Muscle layer of colon (tissue), 2 donors: ENCODE measurements around the gene OAT.
"Not testable (repeated sequence)": the region's sequence is repeated elsewhere in the genome, so short reads cannot be mapped to it uniquely, and the experiment has no call there.

Experiments used
- H3K27ac ChIP-seq: one replicate; pipeline ENCODE4 v1.7.0; 2013; ENCODE audit warnings: low read depth, mild to moderate bottlenecking, low read length, moderate library complexity
- H3K27me3 ChIP-seq, 2 donors: one replicate each; pipeline ENCODE4 v1.7.0; 2013; ENCODE audit warnings: low read length in 2 of 2, mild to moderate bottlenecking in 2 of 2; ENCODE audit not compliant: insufficient read depth in 2 of 2, control insufficient read depth in 1 of 2
- H3K36me3 ChIP-seq: one replicate; pipeline ENCODE4 v1.7.0; 2013; ENCODE audit warnings: mild to moderate bottlenecking, low read length; ENCODE audit not compliant: insufficient read depth
- H3K4me1 ChIP-seq: one replicate; pipeline ENCODE4 v1.7.0; 2013; ENCODE audit warnings: mild to moderate bottlenecking, low read length; ENCODE audit not compliant: insufficient read depth
- H3K4me3 ChIP-seq, 2 donors: one replicate each; pipeline ENCODE4 v1.7.0; 2013; ENCODE audit warnings: low read length in 2 of 2, low read depth in 1 of 2, mild to moderate bottlenecking in 1 of 2, moderate library complexity in 1 of 2
- H3K9ac ChIP-seq: one replicate; pipeline ENCODE4 v1.7.0; 2013; ENCODE audit warnings: low read length
- H3K9me3 ChIP-seq: one replicate; pipeline ENCODE4 v1.7.0; 2013; ENCODE audit warnings: mild to moderate bottlenecking, low read length
- donor health status: abdominal sarcoma.
- donor health status: Adenocarcinoma of cecum.

OAT gene

GRCh38 chr10:124374535-124375352, 44.0 kb downstream of the OAT start:
- Histone ChIP-seq H3K9ac (no peak overlapping the region), H3K4me3 (no peak overlapping the region), H3K36me3 (no peaks in the 10 kb centered on the region), H3K27me3 (no peaks in the 10 kb centered on the region), H3K27ac (no peak overlapping the region), H3K4me1 (no peaks in the 10 kb centered on the region), H3K9me3 (no peaks in the 10 kb centered on the region)

DNA sequence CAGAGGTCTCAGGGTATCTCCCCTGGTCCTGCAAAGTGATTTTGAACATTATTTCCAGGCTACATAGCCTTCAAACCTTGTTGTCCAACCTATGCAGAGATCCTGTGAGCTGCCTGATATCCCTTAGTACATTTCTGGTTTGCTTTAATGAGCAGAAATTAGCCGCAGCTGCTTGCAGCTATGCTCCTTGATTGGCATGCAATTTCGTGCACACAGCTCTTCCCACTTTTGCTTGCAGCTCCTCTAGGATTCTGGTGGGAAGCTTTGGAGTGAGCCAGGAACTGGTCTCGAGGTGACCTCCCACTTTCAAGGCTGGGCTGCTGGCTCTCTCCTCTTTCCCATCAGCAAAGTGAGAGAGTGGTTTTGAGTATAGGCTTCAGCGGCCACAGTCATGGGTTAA, 45.8 kb downstream of the OAT start:
- Histone ChIP-seq H3K27me3 (no peaks in the 10 kb centered on the region), H3K9me3 (no peaks in the 10 kb centered on the region), H3K36me3 (no peaks in the 10 kb centered on the region), H3K4me1 (no peaks in the 10 kb centered on the region), H3K27ac (no peak overlapping the region), H3K9ac (no peak overlapping the region), H3K4me3 (no peak overlapping the region)

DNA sequence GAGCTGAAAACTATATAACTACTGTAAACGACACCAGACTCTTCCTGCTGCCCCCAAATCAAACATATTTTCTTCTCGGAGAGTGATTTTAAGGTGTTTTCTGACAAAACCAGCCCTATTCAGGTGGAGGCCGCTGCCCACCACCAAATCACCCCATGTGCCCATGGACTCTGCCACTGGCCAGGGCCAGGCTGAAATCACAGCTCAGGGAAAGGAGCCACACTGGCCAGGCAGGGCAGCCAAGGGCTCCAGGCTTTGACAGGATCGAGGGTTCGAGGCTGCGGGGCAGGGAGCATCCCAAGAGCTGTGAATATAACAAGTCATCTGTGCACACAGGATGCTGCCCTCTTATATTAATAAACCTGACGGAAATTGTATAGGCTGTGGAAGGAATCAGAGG, 48.3 kb downstream of the OAT start:
- Histone ChIP-seq H3K4me1 (no peaks in the 10 kb centered on the region), H3K4me3 (no peak overlapping the region), H3K27ac (no peak overlapping the region), H3K36me3 (no peaks in the 10 kb centered on the region), H3K9ac (no peak overlapping the region), H3K9me3 (no peaks in the 10 kb centered on the region), H3K27me3 (no peaks in the 10 kb centered on the region)

DNA sequence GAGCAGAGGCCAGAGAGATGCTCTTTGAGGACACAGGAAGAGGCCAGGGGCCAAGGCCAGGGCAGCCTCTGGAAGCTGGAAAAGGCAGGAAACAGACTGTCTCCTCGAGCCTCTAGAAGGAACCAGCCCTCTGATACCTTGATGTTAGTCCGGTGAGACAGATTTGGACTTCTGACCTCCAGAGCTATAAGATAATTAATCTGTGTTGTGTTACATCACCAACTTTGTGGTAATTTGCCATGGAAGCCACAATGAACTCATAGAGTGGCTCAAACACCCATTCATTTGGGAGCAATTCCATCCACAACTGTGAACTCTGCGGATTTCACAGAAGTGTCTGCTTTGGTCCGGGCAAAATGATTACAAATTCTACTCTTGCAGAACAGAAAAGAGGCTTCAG, 48.7 kb downstream of the OAT start:
- Histone ChIP-seq H3K9me3 (no peaks in the 10 kb centered on the region), H3K9ac (no peak overlapping the region), H3K4me1 (no peaks in the 10 kb centered on the region), H3K36me3 (no peaks in the 10 kb centered on the region), H3K27ac (no peak overlapping the region), H3K4me3 (no peak overlapping the region), H3K27me3 (no peaks in the 10 kb centered on the region)

GRCh38 chr10:124369533-124369932, 49.2 kb downstream of the OAT start:
- H3K27me3 ChIP-seq, H3K4me3 ChIP-seq, H3K9me3 ChIP-seq, H3K9ac ChIP-seq, H3K36me3 ChIP-seq, H3K27ac ChIP-seq, H3K4me1 ChIP-seq: not testable (repeated sequence)

DNA sequence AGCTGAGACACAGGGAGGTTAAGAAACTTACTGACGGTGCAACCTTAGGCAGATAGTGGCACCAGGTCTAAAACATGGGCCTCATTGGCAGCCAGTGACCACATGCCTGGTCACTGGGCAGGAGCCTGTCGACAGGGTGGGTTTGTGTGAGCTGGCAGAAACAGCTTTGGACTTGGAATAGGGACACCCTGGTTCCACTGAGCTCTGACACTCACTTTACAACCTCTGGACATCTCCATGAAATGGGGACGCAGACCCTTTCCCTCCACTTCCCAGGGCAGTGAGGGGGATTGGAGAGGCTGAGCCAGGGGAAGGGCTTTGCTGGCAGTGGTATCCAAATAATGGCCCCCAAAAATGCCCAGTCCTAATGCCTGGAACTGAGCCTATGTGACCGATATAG, 49.7 kb downstream of the OAT start:
- H3K9ac ChIP-seq, result no peak overlapping the region
- H3K4me3 ChIP-seq, result no peak overlapping the region
- no peaks in the 10 kb centered on the region for H3K36me3 ChIP-seq
- no peaks in the 10 kb centered on the region for H3K4me1 ChIP-seq
- H3K27ac ChIP-seq, result no peak overlapping the region
- no peaks in the 10 kb centered on the region for H3K27me3 ChIP-seq
- no peaks in the 10 kb centered on the region for H3K9me3 ChIP-seq

DNA sequence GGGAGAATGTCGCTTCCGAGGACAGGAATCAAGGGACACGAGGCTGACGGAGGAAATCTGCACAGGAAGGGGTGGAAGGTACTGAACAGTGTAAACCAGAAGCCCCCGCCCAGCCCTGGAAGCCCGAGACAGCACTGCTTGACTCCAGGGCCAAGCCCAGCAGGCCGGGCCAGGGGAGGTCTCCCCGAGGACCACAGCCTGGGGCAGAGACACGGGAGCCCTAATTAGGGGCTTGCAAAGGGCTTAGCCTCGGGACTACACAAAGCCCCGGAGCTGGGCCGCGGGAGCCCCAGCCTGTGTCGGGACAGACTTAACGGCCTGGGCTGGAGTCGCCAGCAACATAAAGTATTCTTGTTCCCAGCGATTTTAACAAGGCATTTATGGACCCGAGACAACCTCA, 50.8 kb downstream of the OAT start:
- Histone ChIP-seq H3K9ac (no peak overlapping the region), H3K4me3 (no peak overlapping the region), H3K36me3 (no peaks in the 10 kb centered on the region), H3K27me3 (no peaks in the 10 kb centered on the region), H3K9me3 (no peaks in the 10 kb centered on the region), H3K27ac (no peak overlapping the region), H3K4me1 (no peaks in the 10 kb centered on the region)

DNA sequence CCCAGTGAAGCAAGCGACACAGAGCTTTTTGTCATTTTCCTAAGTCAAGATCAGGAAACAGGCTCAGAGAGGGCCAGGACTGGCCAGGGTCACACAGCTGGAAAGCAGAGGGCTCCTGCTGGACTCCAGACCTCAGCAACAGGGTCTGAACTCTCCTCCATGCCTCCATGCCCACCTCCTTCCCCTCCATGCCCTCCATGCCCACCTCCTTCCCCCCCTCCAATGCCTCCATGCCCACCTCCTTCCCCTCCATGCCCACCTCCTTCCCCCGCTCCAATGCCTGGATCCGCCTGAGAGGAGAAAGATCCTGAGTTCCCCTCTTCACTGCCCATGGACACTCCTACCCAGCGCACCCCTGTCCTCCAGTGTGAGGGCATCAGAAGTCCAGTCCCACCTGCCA, 51.3 kb downstream of the OAT start:
- Histone ChIP-seq H3K4me1 (no peaks in the 10 kb centered on the region), H3K27me3 (no peaks in the 10 kb centered on the region), H3K9ac (no peak overlapping the region), H3K9me3 (no peaks in the 10 kb centered on the region), H3K36me3 (no peaks in the 10 kb centered on the region), H3K4me3 (no peak overlapping the region), H3K27ac (no peak overlapping the region)

GRCh38 chr10:124366825-124367224, 51.9 kb downstream of the OAT start:
- no peak overlapping the region for H3K9ac ChIP-seq
- H3K27me3 ChIP-seq, result no peaks in the 10 kb centered on the region
- no peaks in the 10 kb centered on the region for H3K9me3 ChIP-seq
- no peaks in the 10 kb centered on the region for H3K36me3 ChIP-seq
- H3K27ac ChIP-seq, result no peak overlapping the region
- H3K4me1 ChIP-seq, result no peaks in the 10 kb centered on the region
- no peak overlapping the region for H3K4me3 ChIP-seq

DNA sequence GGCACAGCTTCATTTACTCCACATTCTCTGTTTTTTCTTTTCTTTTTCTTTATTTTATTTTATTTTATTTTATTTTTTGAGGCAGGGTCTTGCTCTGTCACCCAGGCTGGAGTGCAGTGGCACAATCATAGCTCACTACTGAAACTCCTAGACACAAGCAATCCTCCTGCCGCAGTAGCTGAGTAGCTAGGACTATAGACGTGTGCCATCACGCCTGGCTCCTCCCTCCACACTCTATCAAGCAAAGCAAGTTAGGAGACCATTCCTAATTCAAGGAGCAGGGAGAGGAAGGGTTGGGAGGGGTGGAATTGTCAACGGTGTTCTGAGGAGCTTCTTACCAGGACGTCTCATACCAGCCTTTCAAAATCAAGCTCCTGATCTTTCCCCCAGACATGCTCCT, 52.4 kb downstream of the OAT start:
- Histone ChIP-seq H3K27ac (no peak overlapping the region), H3K4me1 (no peaks in the 10 kb centered on the region), H3K27me3 (no peaks in the 10 kb centered on the region), H3K9ac (no peak overlapping the region), H3K9me3 (no peaks in the 10 kb centered on the region), H3K4me3 (no peak overlapping the region), H3K36me3 (no peaks in the 10 kb centered on the region)

DNA sequence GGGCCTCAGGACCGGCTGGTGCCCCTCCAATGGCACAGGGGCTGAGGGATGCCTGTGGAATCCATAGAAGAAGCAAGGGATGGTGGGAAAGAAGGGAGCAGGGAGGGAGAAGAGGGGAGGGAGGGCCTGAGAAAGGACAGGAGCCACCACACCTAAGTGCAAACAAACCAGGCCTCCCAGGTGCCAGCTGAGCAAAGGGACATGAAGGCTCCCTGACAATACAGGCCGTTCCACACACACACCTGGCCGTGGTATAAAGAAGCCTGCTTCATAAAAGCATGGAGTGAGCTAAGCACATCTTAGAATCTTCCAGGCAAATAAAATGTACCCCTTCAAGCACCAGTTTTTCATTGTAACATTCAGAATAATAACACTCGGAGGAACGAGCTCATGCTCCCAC, 54.0 kb downstream of the OAT start:
- no peak overlapping the region for H3K9ac ChIP-seq
- no peaks in the 10 kb centered on the region for H3K36me3 ChIP-seq
- H3K4me3 ChIP-seq, result no peak overlapping the region
- no peak overlapping the region for H3K27ac ChIP-seq
- H3K4me1 ChIP-seq, result no peaks in the 10 kb centered on the region
- H3K9me3 ChIP-seq, result no peaks in the 10 kb centered on the region
- no peaks in the 10 kb centered on the region for H3K27me3 ChIP-seq

DNA sequence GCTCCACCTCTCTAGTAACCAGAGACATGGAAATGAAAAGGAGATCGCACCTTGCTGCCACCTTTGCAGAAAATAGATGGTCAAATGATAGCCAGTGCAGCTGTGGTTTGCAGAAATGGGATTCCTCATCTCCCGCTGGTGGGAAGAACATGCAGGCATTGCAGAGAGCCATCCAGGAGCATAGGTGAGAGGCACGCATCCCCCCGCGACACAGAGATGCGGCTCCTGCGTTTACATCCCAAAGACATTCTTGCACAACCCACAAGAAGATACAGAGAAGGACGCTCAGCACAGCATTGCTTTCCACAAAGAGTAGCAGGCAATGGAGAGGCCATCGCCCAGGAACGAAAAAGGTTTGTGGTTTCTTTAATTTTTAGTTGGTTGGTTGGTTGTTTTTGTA, 56.2 kb downstream of the OAT start:
- Histone ChIP-seq H3K9me3 (no peaks in the 10 kb centered on the region), H3K36me3 (no peaks in the 10 kb centered on the region), H3K9ac (no peak overlapping the region), H3K27ac (no peak overlapping the region), H3K27me3 (no peaks in the 10 kb centered on the region), H3K4me3 (no peak overlapping the region), H3K4me1 (no peaks in the 10 kb centered on the region)
